SJSA1 (cell line): ENCODE results near the gene GAL3ST1. TPM values are rescaled to one million over a fixed set of nuclear protein-coding genes. Genes with fewer than 3 reads are reported as not detected.

Source experiments
- total RNA-seq: library from RNA; depleted of rRNA; stranded (reverse); fragments of >200 nt; shearing (Covaris generic); gene quantifications from 2 replicates; pipeline ENCODE4 v1.2.3, GENCODE V29; 2014; rRNA removed

The GAL3ST1 gene
- total RNA-seq, 1 experiment from 2014 or later = not detected

Other genes with a start within 250 kb of the GAL3ST1 start
- gene TBC1D10A, start 247.7 kb downstream of the GAL3ST1 start, total RNA-seq = 17.4 and 18.1 TPM in 2 replicates
- 12.1 and 37.2 TPM in 2 replicates for gene SF3A1, start 217.8 kb downstream of the GAL3ST1 start, total RNA-seq
- gene CCDC157, start 217.7 kb downstream of the GAL3ST1 start, total RNA-seq = 1.9 and 4.5 TPM in 2 replicates
- gene RNF215, start 187.3 kb downstream of the GAL3ST1 start, total RNA-seq = 9.2 and 9.5 TPM in 2 replicates
- gene SEC14L2, start 177.6 kb downstream of the GAL3ST1 start, total RNA-seq = 3.4 and 16.2 TPM in 2 replicates
- 46.2 and 48.6 TPM in 2 replicates for gene MTFP1, start 148.9 kb downstream of the GAL3ST1 start, total RNA-seq
- not detected in 2 replicates for gene SEC14L3, start 102.6 kb downstream of the GAL3ST1 start, total RNA-seq
- gene SEC14L4, start 69.0 kb downstream of the GAL3ST1 start, total RNA-seq = not detected in 2 replicates
- gene SEC14L6, start 27.9 kb downstream of the GAL3ST1 start, total RNA-seq = not detected in 2 replicates
- gene PES1, start 17.2 kb upstream of the GAL3ST1 start, total RNA-seq = 68.9 and 105 TPM in 2 replicates
- gene TCN2, start 32.5 kb upstream of the GAL3ST1 start, total RNA-seq = 4.5 and 5.8 TPM in 2 replicates
- gene SLC35E4, start 61.1 kb upstream of the GAL3ST1 start, total RNA-seq = 6.7 and 6.9 TPM in 2 replicates
- gene DUSP18, start 93.2 kb upstream of the GAL3ST1 start, total RNA-seq = 0.60 and 4.8 TPM in 2 replicates
- 0.37 and 0.53 TPM in 2 replicates for gene OSBP2, start 120.2 kb upstream of the GAL3ST1 start, total RNA-seq